Liver (tissue), 9 donors: ENCODE results near the gene FRMD4A. TPM values are rescaled to one million over a fixed set of nuclear protein-coding genes. Genes with fewer than 3 reads are reported as not detected.

Source experiments
- DNase-seq: peaks from one replicate; pipeline ENCODE4 v3.0.0-alpha.2; 2017; ENCODE audit warnings: low spot score
- H3K27ac ChIP-seq, 2 donors: one replicate each; pipeline ENCODE4 v1.7.0; 2013; ENCODE audit warnings: inconsistent platforms in 2 of 2, low read length in 2 of 2, control low read depth in 1 of 2, low read depth in 1 of 2, mild to moderate bottlenecking in 1 of 2
- H3K27me3 ChIP-seq, 4 donors: one replicate each; pipeline versions ENCODE4 v1.6.1 to v1.7.0; 2013; ENCODE audit warnings: low read length in 3 of 4, inconsistent platforms in 1 of 4, mild to moderate bottlenecking in 1 of 4, moderate library complexity in 1 of 4; ENCODE audit not compliant: control insufficient read depth in 4 of 4, insufficient read depth in 4 of 4
- H3K36me3 ChIP-seq, 4 donors: one replicate each; pipeline versions ENCODE4 v1.6.1 to v1.7.0; 2013; ENCODE audit warnings: low read length in 3 of 4, mild to moderate bottlenecking in 3 of 4, low read depth in 1 of 4, moderate library complexity in 1 of 4; ENCODE audit not compliant: control insufficient read depth in 4 of 4, insufficient read depth in 3 of 4
- H3K4me1 ChIP-seq, 4 donors: one replicate each; pipeline versions ENCODE4 v1.6.1 to v1.7.0; 2013; ENCODE audit warnings: low read length in 3 of 4, mild to moderate bottlenecking in 3 of 4, moderate library complexity in 1 of 4; ENCODE audit not compliant: control insufficient read depth in 4 of 4, insufficient read depth in 4 of 4
- H3K4me3 ChIP-seq, 3 donors: one replicate each; pipeline versions ENCODE4 v1.6.1 to v1.7.0; 2013; ENCODE audit warnings: low read length in 3 of 3, control low read depth in 1 of 3, low read depth in 1 of 3, mild to moderate bottlenecking in 1 of 3
- H3K9ac ChIP-seq, 2 donors: one replicate each; pipeline ENCODE4 v1.7.0; 2013; ENCODE audit warnings: low read length in 2 of 2, mild to moderate bottlenecking in 2 of 2, moderate library complexity in 2 of 2, control low read depth in 1 of 2, low read depth in 1 of 2
- H3K9me3 ChIP-seq, 4 donors: one replicate each; pipeline versions ENCODE4 v1.6.1 to v1.7.0; 2013; ENCODE audit warnings: low read length in 3 of 4; ENCODE audit not compliant: control insufficient read depth in 4 of 4
- ATF3 ChIP-seq: IDR thresholded peaks from 2 replicates; pipeline ENCODE4 v1.6.1; 2016; ENCODE audit warnings: antibody characterized with exemption
- EGR1 ChIP-seq, 2 donors: IDR thresholded peaks; 2 replicates each; pipeline ENCODE4 v1.6.1; 2016 to 2018; ENCODE audit warnings: antibody characterized with exemption in 2 of 2, low read depth in 2 of 2
- FOXA1 ChIP-seq: IDR thresholded peaks from 2 replicates; pipeline ENCODE4 v1.6.1; 2016; ENCODE audit warnings: antibody characterized with exemption
- FOXA2 ChIP-seq: IDR thresholded peaks from 2 replicates; pipeline ENCODE4 v1.6.1; 2016; ENCODE audit warnings: antibody characterized with exemption
- GABPA ChIP-seq, 2 donors: IDR thresholded peaks in 1 of 2; conservative IDR thresholded peaks in 1 of 2; 2 replicates each; pipeline ENCODE4 v1.6.1; 2016; ENCODE audit warnings: antibody characterized with exemption in 2 of 2, mild to moderate bottlenecking in 1 of 2, moderate library complexity in 1 of 2
- HNF4A ChIP-seq, 2 donors: conservative IDR thresholded peaks; 2 replicates each; pipeline ENCODE4 v1.6.1; 2016; ENCODE audit warnings: antibody characterized with exemption in 2 of 2, mild to moderate bottlenecking in 2 of 2
- HNF4G ChIP-seq: IDR thresholded peaks from 2 replicates; pipeline ENCODE4 v1.6.1; 2016; ENCODE audit warnings: antibody characterized with exemption
- JUND ChIP-seq, 2 donors: IDR thresholded peaks; 2 replicates each; pipeline ENCODE4 v1.6.1; 2016; ENCODE audit warnings: antibody characterized with exemption in 2 of 2
- NR2F2 ChIP-seq: IDR thresholded peaks from 2 replicates; pipeline ENCODE4 v1.6.1; 2016; ENCODE audit warnings: antibody characterized with exemption
- RAD21 ChIP-seq, 2 donors: IDR thresholded peaks; 2 replicates each; pipeline ENCODE4 v1.6.1; 2016; ENCODE audit warnings: antibody characterized with exemption in 2 of 2, mild to moderate bottlenecking in 2 of 2
- RXRA ChIP-seq, 2 donors: IDR thresholded peaks; 2 replicates each; pipeline ENCODE4 v1.6.1; 2017 to 2018; ENCODE audit warnings: antibody characterized with exemption in 2 of 2, mild to moderate bottlenecking in 1 of 2
- SP1 ChIP-seq: IDR thresholded peaks from 2 replicates; pipeline ENCODE4 v1.6.1; 2018; ENCODE audit warnings: antibody characterized with exemption, mild to moderate bottlenecking
- TAF1 ChIP-seq: conservative IDR thresholded peaks from 2 replicates; pipeline ENCODE4 v1.6.1; 2016; ENCODE audit warnings: antibody characterized with exemption, mild to moderate bottlenecking
- YY1 ChIP-seq: IDR thresholded peaks from 2 replicates; pipeline ENCODE4 v1.6.1; 2016; ENCODE audit warnings: antibody characterized with exemption, mild to moderate bottlenecking
- ZBTB33 ChIP-seq: IDR thresholded peaks from 2 replicates; pipeline ENCODE4 v1.6.1; 2016; ENCODE audit warnings: antibody characterized with exemption
- WGBS: extraction: QIAGEN DNeasy Blood & Tissue Kit; methylation state at CpG from one replicate; pipeline ENCODE4 v1.1.7; 2013; 5-methylcytosine and 5-hydroxymethylcytosine counted together
- polyA plus RNA-seq, 2 donors: library from polyadenylated mRNA; stranded (reverse) in 1 of 2; unstranded in 1 of 2; fragments of 200-250 nt in 1 of 2; fragments of >200 nt in 1 of 2; fragmentation: Nextera tagmentation in 1 of 2; extraction: Ambion mirVana in 1 of 2; gene quantifications; one replicate each; pipeline versions ENCODE4 v1.2.1 to v1.2.3, GENCODE V29; 2013 to 2015
- total RNA-seq, 2 donors: library from RNA; depleted of rRNA; stranded (reverse); fragments of >200 nt; gene quantifications; one replicate each; pipeline ENCODE4 v1.2.3, GENCODE V29; 2014
- TF ChIP-seq, protein P1 (sequence below): IDR thresholded peaks from 2 replicates; pipeline ENCODE4 v1.6.1; 2016; ENCODE audit warnings: antibody characterized with exemption
- TF ChIP-seq, protein P2 (sequence below): IDR thresholded peaks from 2 replicates; pipeline ENCODE4 v1.6.1; 2016; ENCODE audit warnings: antibody characterized with exemption, mild to moderate bottlenecking
- TF ChIP-seq, protein P3 (sequence below): fragments of 150-350 bp; IDR thresholded peaks from 2 replicates; pipeline ENCODE4 v1.5.1; 2017; ENCODE audit warnings: improper control_type of control experiment, low read depth, low read length; ENCODE audit not compliant: missing input control
- donor health status: healthy.
- donor health status: healthy.
- donor health status: healthy.
- donor health status: healthy.
- donor health status: healthy.

FRMD4A gene
- total and polyA plus RNA-seq, 4 donors: 8.2 to 34.3 (median 13.1) TPM

GRCh38 chr10:13949844-13950542 is 380.7 kb downstream of the FRMD4A start:
- Histone ChIP-seq H3K9me3 (no peaks in the 10 kb centered on the region), H3K9ac (no peak overlapping the region), H3K27me3 (no peaks in the 10 kb centered on the region), H3K36me3 (no peaks in the 10 kb centered on the region), H3K27ac (no peak overlapping the region), H3K4me1 (peaks cover 0 to 2% (median 0%) of the 10 kb centered on the region in 4 donors), H3K4me3 (no peak overlapping the region)
- no peak for DNase-seq
- no peak for TF ChIP-seq RAD21 (IDR thresholded peaks at IDR 0.05)
- WGBS: 73% methylated on average over 3 of the region's 3 CpGs

DNA sequence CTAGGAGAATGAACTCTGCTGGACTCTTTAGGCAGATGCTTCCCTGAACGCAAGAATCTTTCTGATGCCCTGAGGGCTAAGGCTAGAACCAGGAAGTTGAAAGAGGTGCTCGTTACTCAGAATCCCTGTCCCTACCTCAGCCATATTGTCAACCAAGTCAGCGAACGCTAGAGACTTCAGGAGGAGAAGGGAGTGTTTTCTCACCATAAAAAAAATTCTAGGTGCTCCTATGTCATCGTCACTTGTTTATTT is 384.6 kb downstream of the FRMD4A start:
- no peak for TF ChIP-seq TAF1
- no peak for TF ChIP-seq EGR1 (IDR thresholded peaks at IDR 0.05; ENCODE audit: low read depth in 2 of 2)
- no peak for TF ChIP-seq HNF4G
- TF ChIP-seq, protein P1, sequence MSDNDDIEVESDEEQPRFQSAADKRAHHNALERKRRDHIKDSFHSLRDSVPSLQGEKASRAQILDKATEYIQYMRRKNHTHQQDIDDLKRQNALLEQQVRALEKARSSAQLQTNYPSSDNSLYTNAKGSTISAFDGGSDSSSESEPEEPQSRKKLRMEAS: no peak
- TF ChIP-seq, protein P2, sequence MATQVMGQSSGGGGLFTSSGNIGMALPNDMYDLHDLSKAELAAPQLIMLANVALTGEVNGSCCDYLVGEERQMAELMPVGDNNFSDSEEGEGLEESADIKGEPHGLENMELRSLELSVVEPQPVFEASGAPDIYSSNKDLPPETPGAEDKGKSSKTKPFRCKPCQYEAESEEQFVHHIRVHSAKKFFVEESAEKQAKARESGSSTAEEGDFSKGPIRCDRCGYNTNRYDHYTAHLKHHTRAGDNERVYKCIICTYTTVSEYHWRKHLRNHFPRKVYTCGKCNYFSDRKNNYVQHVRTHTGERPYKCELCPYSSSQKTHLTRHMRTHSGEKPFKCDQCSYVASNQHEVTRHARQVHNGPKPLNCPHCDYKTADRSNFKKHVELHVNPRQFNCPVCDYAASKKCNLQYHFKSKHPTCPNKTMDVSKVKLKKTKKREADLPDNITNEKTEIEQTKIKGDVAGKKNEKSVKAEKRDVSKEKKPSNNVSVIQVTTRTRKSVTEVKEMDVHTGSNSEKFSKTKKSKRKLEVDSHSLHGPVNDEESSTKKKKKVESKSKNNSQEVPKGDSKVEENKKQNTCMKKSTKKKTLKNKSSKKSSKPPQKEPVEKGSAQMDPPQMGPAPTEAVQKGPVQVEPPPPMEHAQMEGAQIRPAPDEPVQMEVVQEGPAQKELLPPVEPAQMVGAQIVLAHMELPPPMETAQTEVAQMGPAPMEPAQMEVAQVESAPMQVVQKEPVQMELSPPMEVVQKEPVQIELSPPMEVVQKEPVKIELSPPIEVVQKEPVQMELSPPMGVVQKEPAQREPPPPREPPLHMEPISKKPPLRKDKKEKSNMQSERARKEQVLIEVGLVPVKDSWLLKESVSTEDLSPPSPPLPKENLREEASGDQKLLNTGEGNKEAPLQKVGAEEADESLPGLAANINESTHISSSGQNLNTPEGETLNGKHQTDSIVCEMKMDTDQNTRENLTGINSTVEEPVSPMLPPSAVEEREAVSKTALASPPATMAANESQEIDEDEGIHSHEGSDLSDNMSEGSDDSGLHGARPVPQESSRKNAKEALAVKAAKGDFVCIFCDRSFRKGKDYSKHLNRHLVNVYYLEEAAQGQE: no peak
- TF ChIP-seq GABPA (IDR thresholded peaks at IDR 0.05 in 1 of 2, conservative IDR thresholded peaks at IDR 0.05 in 1 of 2): no peak
- TF ChIP-seq NR2F2: no peak
- no peak for TF ChIP-seq JUND (IDR thresholded peaks at IDR 0.05)
- no peak for TF ChIP-seq ZBTB33
- TF ChIP-seq YY1: no peak
- TF ChIP-seq SP1: no peak
- TF ChIP-seq, protein P3, sequence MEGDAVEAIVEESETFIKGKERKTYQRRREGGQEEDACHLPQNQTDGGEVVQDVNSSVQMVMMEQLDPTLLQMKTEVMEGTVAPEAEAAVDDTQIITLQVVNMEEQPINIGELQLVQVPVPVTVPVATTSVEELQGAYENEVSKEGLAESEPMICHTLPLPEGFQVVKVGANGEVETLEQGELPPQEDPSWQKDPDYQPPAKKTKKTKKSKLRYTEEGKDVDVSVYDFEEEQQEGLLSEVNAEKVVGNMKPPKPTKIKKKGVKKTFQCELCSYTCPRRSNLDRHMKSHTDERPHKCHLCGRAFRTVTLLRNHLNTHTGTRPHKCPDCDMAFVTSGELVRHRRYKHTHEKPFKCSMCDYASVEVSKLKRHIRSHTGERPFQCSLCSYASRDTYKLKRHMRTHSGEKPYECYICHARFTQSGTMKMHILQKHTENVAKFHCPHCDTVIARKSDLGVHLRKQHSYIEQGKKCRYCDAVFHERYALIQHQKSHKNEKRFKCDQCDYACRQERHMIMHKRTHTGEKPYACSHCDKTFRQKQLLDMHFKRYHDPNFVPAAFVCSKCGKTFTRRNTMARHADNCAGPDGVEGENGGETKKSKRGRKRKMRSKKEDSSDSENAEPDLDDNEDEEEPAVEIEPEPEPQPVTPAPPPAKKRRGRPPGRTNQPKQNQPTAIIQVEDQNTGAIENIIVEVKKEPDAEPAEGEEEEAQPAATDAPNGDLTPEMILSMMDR: no peak
- TF ChIP-seq RAD21 (IDR thresholded peaks at IDR 0.05): no peak
- TF ChIP-seq FOXA1: no peak
- no peak for TF ChIP-seq ATF3
- TF ChIP-seq FOXA2: no peak
- TF ChIP-seq HNF4A (conservative IDR thresholded peaks at IDR 0.05): no peak
- TF ChIP-seq RXRA (IDR thresholded peaks at IDR 0.05): no peak
- Histone ChIP-seq H3K36me3 (no peaks in the 10 kb centered on the region), H3K9me3 (no peaks in the 10 kb centered on the region), H3K4me1 (peaks cover 0 to 2% (median 0%) of the 10 kb centered on the region in 4 donors), H3K9ac (no peak overlapping the region), H3K4me3 (no peak overlapping the region), H3K27ac (peak overlapping the region; percentile 13 to 49), H3K27me3 (no peaks in the 10 kb centered on the region)
- WGBS: 59% methylated on average over 5 of the region's 5 CpGs
- DNase-seq: no peak
